Stimulated activated CD8-positive, alpha-beta memory T cell treated with anti-CD3 and anti-CD28 coated beads, Interleukin-2, amount 100 ng/mL, for 1 hour (primary cell): ENCODE data around the gene CPD.
A peak's percentile ranks its signal among the peaks of the same experiment; 100 is the strongest.
"Not testable (repeated sequence)": the region's sequence is repeated elsewhere in the genome, so short reads cannot be mapped to it uniquely, and the experiment has no call there.

Experiments used
- DNase-seq, 2 donors: peaks; one replicate each; pipeline ENCODE4 v3.0.0-alpha.2; 2020; ENCODE audit warnings: low read depth in 2 of 2

Gene CPD

GRCh38 chr17:30427611-30428010, 48.9 kb downstream of the CPD start:
- DNase-seq = no peak

- no peak for DNase-seq
These were observed 50.4 kb downstream of the CPD start for GRCh38 chr17:30429155-30429554.

GRCh38 chr17:30433514-30433913, 54.8 kb downstream of the CPD start:
- DNase-seq = no peak

- no peak for DNase-seq
These were observed 58.0 kb downstream of the CPD start for GRCh38 chr17:30436729-30437128.

GRCh38 chr17:30443721-30444120, 65.0 kb downstream of the CPD start:
- DNase-seq = no peak

GRCh38 chr17:30446640-30447039, 67.9 kb downstream of the CPD start:
- DNase-seq = not testable (repeated sequence)

- DNase-seq = no peak
These were observed 70.8 kb downstream of the CPD start for GRCh38 chr17:30449480-30449879.

- no peak for DNase-seq
These were observed 71.6 kb downstream of the CPD start for GRCh38 chr17:30450125-30451027.

GRCh38 chr17:30454635-30455034, 75.9 kb downstream of the CPD start:
- no peak for DNase-seq

- DNase-seq = no peak
These were observed 79.6 kb downstream of the CPD start for GRCh38 chr17:30458371-30458770.

GRCh38 chr17:30458797-30459413, 80.2 kb downstream of the CPD start:
- DNase-seq = not testable (repeated sequence)

GRCh38 chr17:30468465-30468864, 89.7 kb downstream of the CPD start:
- no peak for DNase-seq

GRCh38 chr17:30472238-30472890, 93.6 kb downstream of the CPD start:
- no peak for DNase-seq

GRCh38 chr17:30475206-30475605, 96.5 kb downstream of the CPD start:
- DNase-seq = no peak

- DNase-seq = no peak
These were observed 98.0 kb downstream of the CPD start for GRCh38 chr17:30476726-30477082.

GRCh38 chr17:30477083-30477773, 98.5 kb downstream of the CPD start, which contains the start of gene GOSR1:
TSS of gene GOSR1 (plus strand) at chr17:30477408. CDS start at chr17:30477434, 26 bp downstream.
- peak; percentile 79 to 85 for DNase-seq

GRCh38 chr17:30477774-30478115, 99.0 kb downstream of the CPD start:
- no peak for DNase-seq

GRCh38 chr17:30482555-30482954, 103.8 kb downstream of the CPD start:
- no peak for DNase-seq

- no peak for DNase-seq
These were observed 104.4 kb downstream of the CPD start for GRCh38 chr17:30483159-30483558.

GRCh38 chr17:30493780-30494179, 115.1 kb downstream of the CPD start:
- no peak for DNase-seq

- no peak for DNase-seq
These were observed 116.9 kb downstream of the CPD start for GRCh38 chr17:30495586-30495985.

GRCh38 chr17:30503558-30503957, 124.8 kb downstream of the CPD start:
- no peak for DNase-seq
